C1 segment of cervical spinal cord (tissue), 14 donors: Measurements from ENCODE around the gene TLE5.
"Not testable (repeated sequence)": the region's sequence is repeated elsewhere in the genome, so short reads cannot be mapped to it uniquely, and the experiment has no call there.

Experiments used
- DNase-seq, 14 donors: peaks; one replicate each; lab custom pipeline; 2025; lab: John Stamatoyannopoulos, UW

The TLE5 gene

GRCh38 chr19:3061182-3062161, 823 bp downstream of the TLE5 start:
- DNase-seq = peak in 5 of 14 donors; percentile 21 to 69 (median 63)

DNA sequence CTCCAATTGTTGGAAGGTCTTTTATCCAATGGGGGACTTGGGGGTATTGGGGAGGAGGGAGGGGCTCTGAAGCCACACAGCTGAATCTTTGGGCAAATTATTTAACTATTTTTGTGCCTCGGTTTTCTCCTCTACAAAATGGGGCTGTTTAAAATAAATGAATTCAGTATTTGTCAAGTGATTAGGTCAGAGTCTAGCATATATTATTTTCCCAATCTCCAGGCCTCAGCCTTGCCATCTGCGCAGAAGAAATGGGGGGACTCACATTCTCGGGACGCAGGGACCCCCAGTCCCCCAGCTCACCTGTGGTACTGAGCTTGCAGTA, 1.5 kb downstream of the TLE5 start:
- no peak for DNase-seq

DNA sequence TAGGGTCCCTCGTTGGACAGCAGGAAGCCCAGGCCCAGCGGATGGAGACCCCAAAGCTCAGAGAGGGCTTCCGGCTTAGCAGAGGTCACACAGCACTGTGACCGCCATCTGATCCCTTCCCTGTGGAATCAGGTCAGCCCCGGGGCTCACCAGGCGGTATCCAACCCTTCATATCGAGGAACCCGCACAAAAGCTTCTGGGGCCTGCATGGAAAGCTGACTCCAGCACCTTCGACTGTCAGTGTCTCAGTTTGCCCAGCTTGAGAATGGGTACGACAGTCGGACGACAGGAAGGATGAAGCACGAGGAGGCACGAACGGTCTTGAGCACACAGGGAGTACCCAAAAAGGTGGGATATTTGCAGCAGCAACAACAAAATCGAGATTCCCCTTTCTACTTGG, 2.6 kb downstream of the TLE5 start:
- no peak for DNase-seq

- no peak for DNase-seq
Observed at GRCh38 chr19:3058821-3059314, 3.4 kb downstream of the TLE5 start.

GRCh38 chr19:3058009-3058820, 4.1 kb downstream of the TLE5 start:
- DNase-seq = no peak

- DNase-seq = peak; percentile 20 to 98 (median 68)
Observed at GRCh38 chr19:3057275-3057714, 5.0 kb downstream of the TLE5 start.

- peak in 1 of 14 donors; percentile 62 for DNase-seq
Observed at GRCh38 chr19:3056417-3057088, 5.7 kb downstream of the TLE5 start.

- peak in 2 of 14 donors; percentile 31 to 83 for DNase-seq
Observed at GRCh38 chr19:3055741-3056416, 6.4 kb downstream of the TLE5 start.

GRCh38 chr19:3054972-3055740, 7.1 kb downstream of the TLE5 start:
- DNase-seq = peak in 1 of 14 donors; percentile 46

- peak in 1 of 14 donors; percentile 26 for DNase-seq
Observed at GRCh38 chr19:3054265-3054971, 7.9 kb downstream of the TLE5 start.

GRCh38 chr19:3053780-3054179, 8.5 kb downstream of the TLE5 start:
- peak in 1 of 14 donors; percentile 32 for DNase-seq

GRCh38 chr19:3053218-3053621, 9.1 kb downstream of the TLE5 start:
- no peak for DNase-seq

DNA sequence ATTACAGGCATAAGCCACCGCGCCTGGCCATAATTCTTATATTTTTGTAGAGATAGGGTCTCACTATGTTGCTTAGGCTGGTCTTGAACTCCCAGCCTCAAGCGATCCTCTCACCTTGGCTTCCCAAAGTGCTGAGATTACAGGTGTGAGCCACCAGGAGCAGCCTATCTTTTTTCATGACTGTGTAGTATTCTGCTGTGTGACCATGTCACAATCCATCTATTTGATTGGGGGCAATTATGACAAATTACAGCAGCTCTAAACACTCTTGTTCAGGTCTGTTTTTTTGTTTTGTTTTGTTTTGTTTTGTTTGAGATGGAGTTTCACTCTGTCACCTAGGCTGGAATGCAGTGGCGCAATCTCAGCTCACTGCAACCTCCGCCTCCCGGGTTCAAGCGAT, 12.3 kb downstream of the TLE5 start:
- not testable (repeated sequence) for DNase-seq

GRCh38 chr19:3049089-3049488, 13.2 kb downstream of the TLE5 start:
- DNase-seq = no peak

GRCh38 chr19:3048190-3048533, 14.1 kb downstream of the TLE5 start:
- no peak for DNase-seq

GRCh38 chr19:3047496-3048189, 14.7 kb downstream of the TLE5 start:
- peak in 1 of 14 donors; percentile 74 for DNase-seq

- no peak for DNase-seq
Observed at GRCh38 chr19:3046698-3047495, 15.4 kb downstream of the TLE5 start.
